Prostate gland (tissue), 2 donors: ENCODE results near the gene INKA1. TPM values are rescaled to one million over a fixed set of nuclear protein-coding genes. Genes with fewer than 3 reads are reported as not detected.
A peak's percentile ranks its signal among the peaks of the same experiment; 100 is the strongest.

ENCODE experiments used
- DNase-seq: peaks from one replicate; pipeline ENCODE4 v3.0.0-alpha.2; 2019; ENCODE audit warnings: low spot score
- H3K27ac ChIP-seq, 2 donors: fragments of 200-600 bp; sonication (generic); 2 replicates each; pipeline ENCODE4 v1.5.1; 2017 to 2019
- H3K27me3 ChIP-seq: fragments of 200-600 bp; sonication (generic); replicated peaks from 2 replicates; pipeline ENCODE4 v1.5.1; 2019; ENCODE audit not compliant: insufficient read depth
- H3K36me3 ChIP-seq, 2 donors: fragments of 200-600 bp; sonication (generic); 1 replicate in 1 of 2; 2 replicates in 1 of 2; pipeline versions ENCODE4 v1.5.1 to v1.8.1; 2017 to 2019
- H3K4me1 ChIP-seq: fragments of 200-600 bp; sonication (generic); replicated peaks from 2 replicates; pipeline ENCODE4 v1.5.1; 2019
- H3K4me3 ChIP-seq, 2 donors: fragments of 200-600 bp; sonication (generic); 2 replicates each; pipeline ENCODE4 v1.5.1; 2017 to 2019
- H3K9me3 ChIP-seq: fragments of 200-600 bp; sonication (generic); 2 replicates; pipeline ENCODE4 v1.5.1; 2017
- CTCF ChIP-seq, 4 experiments: fragments of 200-600 bp in 2 of 4; fragments of 450-650 bp in 2 of 4; sonication (generic) in 2 of 4; IDR thresholded peaks; 1 replicate in 3 of 4; 2 replicates in 1 of 4; pipeline ENCODE4 v1.5.1; 2016 to 2019; ENCODE audit warnings: antibody characterized with exemption in 4 of 4, mild to moderate bottlenecking in 2 of 4, moderate library complexity in 2 of 4
- POLR2A ChIP-seq: fragments of 450-650 bp; IDR thresholded peaks from one replicate; pipeline ENCODE4 v1.6.1; 2016; ENCODE audit warnings: antibody characterized with exemption, mild to moderate bottlenecking
- POLR2AphosphoS5 ChIP-seq: sonication (generic); formaldehyde crosslinking; IDR thresholded peaks from one replicate; pipeline ENCODE4 v1.6.1; 2017; ENCODE audit warnings: antibody characterized with exemption
- WGBS: methylation state at CpG from one replicate; pipeline ENCODE4 v1.1.5; 2018; 5-methylcytosine and 5-hydroxymethylcytosine counted together
- intact Hi-C: fragments of 100-400 bp; cut with DNase I; formaldehyde crosslinking; loops from one replicate; pipeline ENCODE4 v1.14.2; 2022
- total RNA-seq, 2 donors: library from RNA; depleted of rRNA; stranded (reverse); fragments of >200 nt; gene quantifications; one replicate each; pipeline ENCODE4 v1.1.0, GENCODE V29; 2016

The INKA1 gene
- total RNA-seq, 2 donors from 2014 or later = 4.0 to 8.1 TPM

GRCh38 chr3:49805367-49805782 lies 2.3 kb downstream of the INKA1 start:
- H3K4me3 ChIP-seq = no peak overlapping the region
- TF ChIP-seq POLR2A = peak; percentile 29
- TF ChIP-seq CTCF (IDR thresholded peaks at IDR 0.05) = no peak
- peak; percentile 92 for TF ChIP-seq POLR2AphosphoS5
- H3K27me3 ChIP-seq = no peaks in the 10 kb centered on the region
- H3K9me3 ChIP-seq = no peaks in the 10 kb centered on the region
- no peaks in the 10 kb centered on the region for H3K36me3 ChIP-seq
- intact Hi-C loops = no loop called here
- H3K27ac ChIP-seq = peak overlapping the region; percentile 85 to 89
- DNase-seq = peak; percentile 89
- H3K4me1 ChIP-seq = peaks cover 21% of the 10 kb centered on the region
- WGBS = 8% methylated on average over 3 of the region's 3 CpGs

- no peak for TF ChIP-seq POLR2A
- no peak for TF ChIP-seq CTCF (IDR thresholded peaks at IDR 0.05)
- no peak for TF ChIP-seq POLR2AphosphoS5
- intact Hi-C loops = no loop called here
- H3K9me3 ChIP-seq = no peaks in the 10 kb centered on the region
- no peaks in the 10 kb centered on the region for H3K27me3 ChIP-seq
- H3K27ac ChIP-seq = peak overlapping the region; percentile 85 to 89
- no peak for DNase-seq
- WGBS = 37% methylated on average over 10 of the region's 11 CpGs
- peaks cover 21% of the 10 kb centered on the region for H3K4me1 ChIP-seq
- no peak overlapping the region for H3K4me3 ChIP-seq
- peaks cover 0 to 2% of the 10 kb centered on the region in 2 donors for H3K36me3 ChIP-seq
Measured at GRCh38 chr3:49805897-49806701, 3.0 kb downstream of the INKA1 start.

GRCh38 chr3:49806850-49807249 lies 3.8 kb downstream of the INKA1 start:
- TF ChIP-seq POLR2A = no peak
- no peak for TF ChIP-seq CTCF (IDR thresholded peaks at IDR 0.05)
- TF ChIP-seq POLR2AphosphoS5 = no peak
- peak overlapping the region; percentile 85 to 89 for H3K27ac ChIP-seq
- H3K27me3 ChIP-seq = no peaks in the 10 kb centered on the region
- no peak for DNase-seq
- H3K4me3 ChIP-seq = no peak overlapping the region
- H3K36me3 ChIP-seq = peaks cover 0 to 9% of the 10 kb centered on the region in 2 donors
- no peaks in the 10 kb centered on the region for H3K9me3 ChIP-seq
- peaks cover 21% of the 10 kb centered on the region for H3K4me1 ChIP-seq
- 72% methylated on average over 2 of the region's 2 CpGs for WGBS
- intact Hi-C loops = no loop called here

GRCh38 chr3:49807431-49808114 lies 4.5 kb downstream of the INKA1 start:
- WGBS = 54% methylated on average over 13 of the region's 13 CpGs
- peak overlapping the region; percentile 1 to 85 for H3K27ac ChIP-seq
- no peaks in the 10 kb centered on the region for H3K27me3 ChIP-seq
- intact Hi-C loops = no loop called here
- H3K36me3 ChIP-seq = peaks cover 0 to 10% of the 10 kb centered on the region in 2 donors
- H3K9me3 ChIP-seq = no peaks in the 10 kb centered on the region
- H3K4me3 ChIP-seq = no peak overlapping the region
- no peak for TF ChIP-seq POLR2A
- no peak for TF ChIP-seq CTCF (IDR thresholded peaks at IDR 0.05)
- TF ChIP-seq POLR2AphosphoS5 = no peak
- no peak for DNase-seq
- H3K4me1 ChIP-seq = peaks cover 22% of the 10 kb centered on the region
